Measurements from ENCODE around the gene DAPK1.

Gene DAPK1

GRCh38 chr9:87554171-87554910, 56.7 kb downstream of the DAPK1 start:
- TF ChIP-seq, protein P1, sequence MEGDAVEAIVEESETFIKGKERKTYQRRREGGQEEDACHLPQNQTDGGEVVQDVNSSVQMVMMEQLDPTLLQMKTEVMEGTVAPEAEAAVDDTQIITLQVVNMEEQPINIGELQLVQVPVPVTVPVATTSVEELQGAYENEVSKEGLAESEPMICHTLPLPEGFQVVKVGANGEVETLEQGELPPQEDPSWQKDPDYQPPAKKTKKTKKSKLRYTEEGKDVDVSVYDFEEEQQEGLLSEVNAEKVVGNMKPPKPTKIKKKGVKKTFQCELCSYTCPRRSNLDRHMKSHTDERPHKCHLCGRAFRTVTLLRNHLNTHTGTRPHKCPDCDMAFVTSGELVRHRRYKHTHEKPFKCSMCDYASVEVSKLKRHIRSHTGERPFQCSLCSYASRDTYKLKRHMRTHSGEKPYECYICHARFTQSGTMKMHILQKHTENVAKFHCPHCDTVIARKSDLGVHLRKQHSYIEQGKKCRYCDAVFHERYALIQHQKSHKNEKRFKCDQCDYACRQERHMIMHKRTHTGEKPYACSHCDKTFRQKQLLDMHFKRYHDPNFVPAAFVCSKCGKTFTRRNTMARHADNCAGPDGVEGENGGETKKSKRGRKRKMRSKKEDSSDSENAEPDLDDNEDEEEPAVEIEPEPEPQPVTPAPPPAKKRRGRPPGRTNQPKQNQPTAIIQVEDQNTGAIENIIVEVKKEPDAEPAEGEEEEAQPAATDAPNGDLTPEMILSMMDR (IDR thresholded peaks at IDR 0.05), result no peak
- no peak for TF ChIP-seq ZFX (IDR thresholded peaks at IDR 0.05; ENCODE audit: borderline replicate concordance)
- H3K27ac ChIP-seq, result no peak overlapping the region

DNA sequence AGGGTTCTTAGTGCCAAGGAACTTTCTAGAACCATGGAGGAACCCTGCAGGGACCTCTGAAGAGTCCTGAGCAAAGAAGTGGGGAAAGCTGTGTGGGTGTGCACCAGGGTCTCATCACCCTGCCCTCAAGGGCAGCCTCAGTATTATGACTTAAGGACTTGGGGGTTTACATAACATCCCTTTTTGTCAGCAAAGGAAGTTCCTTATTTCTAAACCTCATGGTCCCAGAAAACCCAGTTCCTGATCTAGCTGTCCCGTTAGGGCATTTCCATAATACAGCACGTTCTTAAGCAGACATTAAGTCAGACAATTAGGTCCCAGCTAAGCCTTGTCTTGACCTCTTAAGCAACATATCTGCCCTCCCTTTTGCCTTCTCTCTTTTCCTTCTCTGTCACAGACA, 57.3 kb downstream of the DAPK1 start:
- H3K27ac ChIP-seq, result no peak overlapping the region
- TF ChIP-seq ZFX (IDR thresholded peaks at IDR 0.05; ENCODE audit: borderline replicate concordance), result no peak
- TF ChIP-seq, protein P1 (IDR thresholded peaks at IDR 0.05), result no peak

DNA sequence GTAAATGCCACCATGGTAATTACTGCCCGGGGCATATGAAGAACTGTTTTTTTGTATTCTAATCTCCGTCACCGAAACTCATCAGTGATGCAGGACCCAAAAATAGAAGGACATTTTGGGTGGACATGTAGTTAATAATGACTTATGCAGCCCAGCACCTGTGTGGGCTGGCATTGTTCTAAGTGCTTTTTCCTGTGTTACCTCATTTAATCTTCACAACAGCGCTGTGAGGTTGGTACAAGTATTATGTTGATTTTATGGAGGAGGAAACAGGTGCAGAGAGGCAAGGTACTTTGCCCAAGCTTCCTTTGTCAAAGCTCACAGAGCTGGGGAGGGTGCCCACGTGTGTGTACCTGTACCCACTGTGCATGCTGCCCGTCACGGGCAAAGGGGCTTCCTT, 58.4 kb downstream of the DAPK1 start:
- H3K27ac ChIP-seq, result no peak overlapping the region
- TF ChIP-seq, protein P1 (IDR thresholded peaks at IDR 0.05), result no peak
- no peak for TF ChIP-seq ZFX (IDR thresholded peaks at IDR 0.05; ENCODE audit: borderline replicate concordance)

DNA sequence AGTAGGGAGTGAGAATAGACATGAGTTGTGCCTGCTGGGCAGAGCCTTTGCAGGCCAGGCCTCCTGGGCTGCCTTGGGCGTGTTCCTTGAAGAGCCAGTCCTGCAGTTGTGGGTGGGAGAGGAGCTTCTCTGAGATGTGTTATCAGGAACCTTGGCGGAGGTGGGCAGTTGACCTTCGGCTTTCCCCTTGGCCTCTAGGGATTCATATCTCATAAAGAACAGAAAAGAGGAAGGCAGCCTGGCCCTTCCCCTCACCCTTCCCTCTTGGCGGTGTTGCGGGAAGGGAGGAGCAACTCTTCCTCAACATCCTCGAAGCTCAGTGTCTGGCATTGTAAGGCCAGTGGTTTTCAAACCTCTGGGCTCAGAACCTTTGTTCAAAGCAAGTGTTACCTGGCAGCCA, 59.2 kb downstream of the DAPK1 start:
- H3K27ac ChIP-seq, result no peak overlapping the region
- TF ChIP-seq, protein P1 (IDR thresholded peaks at IDR 0.05), result no peak
- TF ChIP-seq ZFX (IDR thresholded peaks at IDR 0.05; ENCODE audit: borderline replicate concordance), result no peak

GRCh38 chr9:87557996-87558395, 60.3 kb downstream of the DAPK1 start:
- no peak for TF ChIP-seq ZFX (IDR thresholded peaks at IDR 0.05; ENCODE audit: borderline replicate concordance)
- TF ChIP-seq, protein P1 (IDR thresholded peaks at IDR 0.05), result no peak
- no peak overlapping the region for H3K27ac ChIP-seq

DNA sequence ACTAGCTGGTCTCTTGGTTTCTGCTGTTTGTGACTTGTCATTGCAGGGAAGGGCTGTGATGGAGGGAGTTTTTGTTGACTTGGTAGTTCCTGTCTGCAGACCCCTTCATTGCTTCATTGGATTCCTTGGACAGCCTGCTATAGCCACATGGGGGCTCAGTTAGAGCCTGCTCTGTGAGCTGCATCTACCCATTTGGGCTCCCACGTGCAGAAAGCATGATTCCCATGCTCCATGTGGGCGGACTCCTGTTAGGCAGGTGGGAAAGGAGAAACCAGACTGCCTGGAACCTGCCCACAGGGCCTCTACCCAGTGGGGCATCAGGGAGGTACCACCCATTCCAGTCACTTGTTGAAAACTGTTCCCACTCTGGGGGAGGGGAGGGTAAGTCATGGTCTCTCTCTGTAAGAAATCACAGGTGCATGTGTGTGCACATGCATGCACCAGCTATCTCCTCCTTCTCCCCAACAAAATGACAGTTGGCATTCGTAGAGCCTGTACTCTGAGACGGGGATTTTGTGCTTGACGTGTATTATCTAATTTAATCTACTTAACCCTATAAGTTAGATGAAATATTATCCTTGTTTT, 61.0 kb downstream of the DAPK1 start:
- no peak overlapping the region for H3K27ac ChIP-seq
- TF ChIP-seq, protein P1 (IDR thresholded peaks at IDR 0.05), result no peak
- TF ChIP-seq ZFX (IDR thresholded peaks at IDR 0.05; ENCODE audit: borderline replicate concordance), result no peak

- H3K27ac ChIP-seq, result no peak overlapping the region
- TF ChIP-seq, protein P1 (IDR thresholded peaks at IDR 0.05), result no peak
- no peak for TF ChIP-seq ZFX (IDR thresholded peaks at IDR 0.05; ENCODE audit: borderline replicate concordance)
These were observed 64.4 kb downstream of the DAPK1 start for GRCh38 chr9:87562062-87562461.

Data from 22Rv1 (cell line).